SHP77 (cell line): ENCODE results near the gene ST7L.

Experiments used
- DNase-seq, 2 experiments: peaks; one replicate each; lab custom pipeline; 2025; lab: John Stamatoyannopoulos, UW

Gene ST7L

GRCh38 chr1:112546076-112546475 lies 72.9 kb downstream of the ST7L start:
- no peak for DNase-seq

DNA sequence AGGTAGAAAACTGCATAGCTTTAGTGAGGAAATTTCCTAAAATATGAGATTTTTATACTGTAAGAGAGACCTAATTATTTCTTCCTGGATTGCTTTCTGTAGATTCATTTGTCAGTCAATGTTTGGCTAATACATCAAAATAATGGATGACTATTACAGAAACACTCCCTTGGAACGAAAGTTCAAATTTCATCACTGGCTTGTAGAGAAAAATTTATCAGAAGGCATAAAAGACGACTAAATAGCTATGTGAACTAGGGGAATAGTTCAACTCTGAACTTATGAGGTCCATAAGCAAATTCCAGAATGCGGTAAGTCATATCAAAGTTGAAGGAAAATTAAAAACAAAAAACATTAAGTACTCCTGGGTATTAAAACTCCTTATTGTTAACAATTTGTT lies 74.2 kb downstream of the ST7L start:
- no peak for DNase-seq

- DNase-seq = no peak
Observed at GRCh38 chr1:112544011-112544688, 74.8 kb downstream of the ST7L start.

DNA sequence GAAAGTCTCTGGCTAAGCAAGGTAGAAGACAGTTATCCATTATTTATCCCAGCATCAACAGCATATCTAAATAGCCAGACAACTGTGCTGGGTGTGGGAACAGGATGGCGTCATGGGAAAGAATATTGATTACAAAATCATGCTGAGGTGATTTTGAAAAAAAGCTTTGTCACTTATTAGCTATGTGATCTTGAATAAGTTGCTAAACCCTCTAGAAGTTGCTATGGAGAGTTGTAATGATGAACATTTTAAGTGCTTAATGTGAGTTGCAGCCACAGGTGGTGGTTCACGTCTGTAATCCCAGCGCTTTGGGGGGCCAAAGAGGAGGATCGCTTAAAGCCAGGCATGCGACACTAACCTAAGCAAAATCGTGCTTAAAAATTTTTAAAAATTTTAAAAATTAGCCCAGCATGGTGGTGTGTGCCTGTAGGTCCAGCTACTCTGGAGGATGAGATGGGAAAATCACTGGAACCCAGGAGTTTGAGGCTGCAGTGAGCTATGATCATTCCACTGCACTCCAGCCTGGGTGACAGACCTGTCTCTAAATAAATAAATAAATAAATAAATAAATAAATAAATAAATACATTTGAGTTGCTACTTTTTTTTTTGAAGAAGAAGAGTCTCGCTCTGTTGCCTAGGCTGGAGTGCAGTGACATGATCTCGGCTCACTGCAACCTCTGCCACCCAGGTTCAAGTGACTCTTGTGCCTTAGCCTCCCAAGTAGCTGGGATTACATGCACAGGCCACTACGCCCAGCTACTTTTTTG lies 76.6 kb downstream of the ST7L start:
- DNase-seq = no peak

GRCh38 chr1:112541299-112541698 lies 77.6 kb downstream of the ST7L start:
- no peak for DNase-seq

DNA sequence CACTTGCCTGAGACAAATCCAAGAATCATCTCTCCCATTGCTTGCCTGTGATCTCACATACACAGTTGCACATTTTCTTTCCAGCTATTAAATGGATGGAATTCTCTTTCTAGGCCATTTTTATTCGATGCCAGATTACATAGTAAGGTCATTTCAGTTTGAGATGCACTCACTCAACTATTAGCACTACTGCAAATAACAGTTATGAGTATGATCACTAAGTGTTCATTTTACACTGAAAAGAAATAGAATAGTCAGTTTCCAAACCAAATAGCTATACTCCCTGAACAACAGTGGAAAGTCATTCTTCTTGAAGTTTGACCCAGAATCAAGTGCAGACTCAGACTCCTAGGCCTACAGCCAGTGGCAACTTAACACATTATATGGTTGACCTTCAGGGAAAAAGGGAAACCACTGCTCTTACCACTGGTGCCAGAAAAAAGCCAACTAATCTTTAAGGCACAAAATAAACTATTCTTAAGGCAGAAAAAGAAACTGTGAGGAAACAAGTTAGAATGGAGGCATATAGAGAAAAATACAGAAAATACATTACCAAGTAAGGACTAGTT lies 78.6 kb downstream of the ST7L start:
- DNase-seq = no peak

GRCh38 chr1:112538883-112539282 lies 80.1 kb downstream of the ST7L start:
- DNase-seq = no peak

GRCh38 chr1:112537456-112537855 lies 81.5 kb downstream of the ST7L start:
- DNase-seq = no peak

GRCh38 chr1:112536561-112536960 lies 82.4 kb downstream of the ST7L start:
- no peak for DNase-seq

- DNase-seq = no peak
Observed at GRCh38 chr1:112533029-112533428, 85.9 kb downstream of the ST7L start.

DNA sequence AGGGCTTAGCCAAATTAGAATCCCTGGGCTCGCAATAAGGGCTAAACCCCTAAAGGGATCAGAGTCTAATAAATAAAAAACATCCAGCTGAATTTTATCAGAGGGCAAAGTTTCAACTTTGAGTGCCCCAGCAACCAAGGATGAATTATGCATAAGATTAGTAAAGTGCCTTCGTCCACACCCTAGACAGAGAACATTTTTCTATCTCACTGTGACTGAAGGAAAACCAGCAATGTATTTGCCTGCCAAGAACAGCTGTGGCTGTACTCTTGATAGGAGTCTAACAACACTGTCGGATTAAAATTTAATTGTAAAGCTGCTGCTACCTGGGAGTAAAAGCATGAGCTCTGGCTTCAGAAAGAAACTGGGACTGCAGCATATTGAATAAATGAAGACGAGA lies 86.9 kb downstream of the ST7L start:
- no peak for DNase-seq

DNA sequence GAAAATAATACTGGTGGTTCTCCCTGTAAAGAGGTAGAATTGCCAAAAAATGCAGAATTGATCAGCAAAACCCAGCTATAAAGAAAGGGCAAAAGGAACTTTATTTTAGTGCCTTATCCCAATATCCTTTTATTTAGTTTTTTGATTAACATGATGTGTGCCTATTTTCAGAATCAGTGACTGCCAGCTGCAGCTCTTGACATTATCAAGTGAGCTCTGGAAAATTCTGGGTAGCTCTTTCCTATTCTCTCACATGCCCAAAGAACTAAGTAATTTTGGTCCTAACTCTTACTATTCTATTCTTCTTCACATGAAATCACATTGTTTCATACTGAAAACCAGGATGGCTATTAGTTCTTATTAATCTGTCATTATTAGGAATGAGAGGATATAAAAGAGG lies 88.1 kb downstream of the ST7L start:
- no peak for DNase-seq

DNA sequence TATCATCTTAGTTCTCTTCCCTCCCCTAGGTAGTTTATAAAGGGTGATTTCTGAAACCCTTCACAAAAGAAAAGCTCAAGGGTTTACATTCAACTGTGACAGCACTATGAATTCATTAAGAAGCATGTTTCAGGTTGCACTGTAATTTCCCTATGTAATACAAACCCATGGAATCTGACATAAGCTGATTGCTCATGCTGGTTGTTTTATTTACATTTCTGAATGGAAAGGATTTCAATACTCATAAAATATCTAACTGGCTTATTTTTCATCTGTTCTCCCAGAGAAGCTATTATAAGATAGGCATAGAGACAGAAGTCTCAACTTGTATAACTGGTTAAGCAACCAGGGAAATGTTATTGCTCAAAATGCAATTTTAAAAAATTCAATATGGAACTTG lies 89.6 kb downstream of the ST7L start:
- DNase-seq = no peak

- DNase-seq = no peak
Observed at GRCh38 chr1:112528076-112528475, 90.9 kb downstream of the ST7L start.

GRCh38 chr1:112527266-112528010 lies 91.5 kb downstream of the ST7L start:
- no peak for DNase-seq

- no peak for DNase-seq
Observed at GRCh38 chr1:112524986-112525385, 94.0 kb downstream of the ST7L start.

DNA sequence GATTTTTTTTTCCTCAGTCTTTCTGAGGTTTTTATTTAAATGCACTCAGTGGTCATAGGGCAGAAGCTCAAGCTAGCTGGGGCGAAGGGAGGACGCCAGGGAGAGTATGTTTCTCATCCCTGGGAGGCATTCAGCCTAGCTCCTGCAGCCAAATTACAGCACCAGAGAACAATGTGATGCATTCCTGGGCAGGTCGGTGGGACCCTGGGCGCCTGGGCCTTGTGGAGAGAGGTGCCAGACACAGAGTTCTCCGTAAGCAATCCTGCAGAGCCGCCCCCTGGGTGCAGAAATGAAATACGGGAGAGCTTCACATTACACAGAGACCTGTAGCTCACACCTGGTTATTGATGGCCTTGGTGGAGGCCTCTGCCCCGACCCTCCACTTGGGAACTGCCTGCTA lies 94.7 kb downstream of the ST7L start:
- DNase-seq = no peak

DNA sequence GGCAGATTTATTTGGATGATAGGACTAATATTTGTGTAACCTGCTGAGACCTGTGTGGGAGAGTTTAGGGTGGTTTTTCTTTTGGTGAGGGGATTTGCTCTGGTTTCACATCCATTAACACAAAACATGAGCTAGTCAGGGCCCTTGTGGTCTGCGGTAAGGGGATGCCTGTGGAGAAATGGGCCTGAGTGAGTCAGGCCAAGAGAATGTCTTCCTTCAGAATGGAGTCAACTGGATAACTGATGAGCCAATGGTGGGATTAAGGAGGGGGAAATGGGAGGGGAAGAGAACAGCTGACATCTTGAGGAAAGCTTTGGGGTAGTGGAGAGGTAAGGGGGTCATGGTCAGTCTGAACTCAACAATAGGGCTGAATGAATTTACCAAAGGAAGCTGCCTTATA lies 96.3 kb downstream of the ST7L start:
- DNase-seq = no peak

DNA sequence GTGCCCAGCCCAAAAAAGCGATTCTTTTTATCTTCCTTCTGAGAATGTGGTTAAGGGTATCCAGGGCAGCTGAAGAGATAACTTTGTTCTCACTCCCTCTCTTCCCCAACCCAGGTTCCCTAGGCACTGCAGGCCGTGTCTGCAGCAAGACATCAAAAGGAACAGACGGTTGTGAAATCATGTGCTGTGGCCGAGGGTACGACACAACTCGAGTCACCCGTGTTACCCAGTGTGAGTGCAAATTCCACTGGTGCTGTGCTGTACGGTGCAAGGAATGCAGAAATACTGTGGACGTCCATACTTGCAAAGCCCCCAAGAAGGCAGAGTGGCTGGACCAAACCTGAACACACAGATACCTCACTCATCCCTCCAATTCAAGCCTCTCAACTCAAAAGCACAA lies 98.8 kb downstream of the ST7L start:
- no peak for DNase-seq

GRCh38 chr1:112518186-112518585 lies 100.8 kb downstream of the ST7L start:
- no peak for DNase-seq

- no peak for DNase-seq
Observed at GRCh38 chr1:112517646-112518045, 101.3 kb downstream of the ST7L start.

DNA sequence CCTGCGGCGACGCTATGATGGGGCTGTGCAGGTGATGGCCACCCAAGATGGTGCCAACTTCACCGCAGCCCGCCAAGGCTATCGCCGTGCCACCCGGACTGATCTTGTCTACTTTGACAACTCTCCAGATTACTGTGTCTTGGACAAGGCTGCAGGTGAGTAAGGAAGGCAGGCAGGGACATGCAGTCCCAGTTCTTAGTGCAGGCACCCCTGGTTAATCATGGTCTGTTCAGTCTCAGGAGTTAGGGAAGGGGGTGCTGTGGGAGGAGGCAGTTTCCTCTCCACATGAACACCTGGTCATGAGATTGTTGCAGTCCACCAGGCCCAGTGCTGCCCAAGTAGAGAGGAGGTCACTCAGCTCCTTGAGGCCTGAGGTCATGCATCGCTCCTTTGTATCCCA lies 101.7 kb downstream of the ST7L start:
- DNase-seq = no peak

GRCh38 chr1:112516141-112516540 lies 102.8 kb downstream of the ST7L start:
- no peak for DNase-seq
